ENCODE results near the gene NEDD8. TPM values are rescaled to one million over a fixed set of nuclear protein-coding genes. Genes with fewer than 3 reads are reported as not detected.

Gene NEDD8
- total and polyA plus RNA-seq, 2 experiments from 2014 or later, result 264 to 492 TPM

DNA sequence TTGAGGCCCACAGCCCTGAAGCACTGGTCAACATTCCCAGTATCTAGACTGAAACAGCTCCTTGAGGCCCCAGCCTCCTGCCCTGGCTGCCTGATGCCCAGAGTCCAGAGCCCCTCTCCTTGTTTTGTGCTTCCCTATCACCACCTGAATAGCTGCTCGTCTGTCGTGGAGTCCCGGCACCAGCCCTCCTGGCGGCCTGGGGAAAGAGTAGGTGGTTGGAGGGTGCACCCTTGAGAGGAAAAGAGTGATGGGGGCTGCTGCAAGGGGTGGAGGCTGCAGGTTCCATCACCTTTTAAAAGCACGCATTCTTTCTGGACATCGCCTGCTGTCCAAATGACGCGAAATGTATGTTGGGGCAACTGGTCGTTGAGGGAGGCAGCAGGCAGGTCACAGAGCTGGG, 36.1 kb upstream of the NEDD8 start:
- TF ChIP-seq, protein P1, sequence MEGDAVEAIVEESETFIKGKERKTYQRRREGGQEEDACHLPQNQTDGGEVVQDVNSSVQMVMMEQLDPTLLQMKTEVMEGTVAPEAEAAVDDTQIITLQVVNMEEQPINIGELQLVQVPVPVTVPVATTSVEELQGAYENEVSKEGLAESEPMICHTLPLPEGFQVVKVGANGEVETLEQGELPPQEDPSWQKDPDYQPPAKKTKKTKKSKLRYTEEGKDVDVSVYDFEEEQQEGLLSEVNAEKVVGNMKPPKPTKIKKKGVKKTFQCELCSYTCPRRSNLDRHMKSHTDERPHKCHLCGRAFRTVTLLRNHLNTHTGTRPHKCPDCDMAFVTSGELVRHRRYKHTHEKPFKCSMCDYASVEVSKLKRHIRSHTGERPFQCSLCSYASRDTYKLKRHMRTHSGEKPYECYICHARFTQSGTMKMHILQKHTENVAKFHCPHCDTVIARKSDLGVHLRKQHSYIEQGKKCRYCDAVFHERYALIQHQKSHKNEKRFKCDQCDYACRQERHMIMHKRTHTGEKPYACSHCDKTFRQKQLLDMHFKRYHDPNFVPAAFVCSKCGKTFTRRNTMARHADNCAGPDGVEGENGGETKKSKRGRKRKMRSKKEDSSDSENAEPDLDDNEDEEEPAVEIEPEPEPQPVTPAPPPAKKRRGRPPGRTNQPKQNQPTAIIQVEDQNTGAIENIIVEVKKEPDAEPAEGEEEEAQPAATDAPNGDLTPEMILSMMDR (IDR thresholded peaks at IDR 0.05; ENCODE audit: low read depth, low read length), result no peak
- Histone ChIP-seq H3K4me1 (ENCODE audit: low read depth) (no peaks in the 10 kb centered on the region), H3K9me3 (ENCODE audit: low read depth) (no peaks in the 10 kb centered on the region), H3K27me3 (no peaks in the 10 kb centered on the region), H3K4me3 (no peak overlapping the region), H3K27ac (no peak overlapping the region), H3K36me3 (no peaks in the 10 kb centered on the region)
- DNase-seq (ENCODE audit: low read depth in 1 of 2, low spot score in 1 of 2), result no peak

DNA sequence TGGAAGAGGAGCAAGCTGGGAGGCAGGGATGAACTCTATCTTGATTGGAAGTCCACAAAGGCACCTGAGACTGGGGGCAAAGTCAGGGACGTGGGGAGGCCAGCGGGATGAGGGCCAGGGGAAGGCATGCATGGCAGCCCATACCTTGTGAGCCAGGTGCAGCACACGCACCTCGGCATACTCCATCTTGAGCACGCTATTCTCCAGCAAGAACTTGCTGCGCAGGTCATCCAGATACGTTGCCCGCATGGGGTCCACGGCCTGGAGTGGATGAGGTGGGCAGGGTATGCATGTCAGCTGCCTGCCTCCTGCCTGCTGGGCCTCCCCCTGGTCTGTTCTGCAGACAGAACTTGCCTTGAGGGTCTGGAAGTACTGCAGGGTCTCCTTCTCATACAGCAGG, 35.3 kb upstream of the NEDD8 start:
- Histone ChIP-seq H3K36me3 (no peaks in the 10 kb centered on the region), H3K4me1 (ENCODE audit: low read depth) (no peaks in the 10 kb centered on the region), H3K4me3 (no peak overlapping the region), H3K9me3 (ENCODE audit: low read depth) (no peaks in the 10 kb centered on the region), H3K27ac (no peak overlapping the region), H3K27me3 (no peaks in the 10 kb centered on the region)
- DNase-seq (ENCODE audit: low read depth in 1 of 2, low spot score in 1 of 2), result no peak
- TF ChIP-seq, protein P1 (IDR thresholded peaks at IDR 0.05; ENCODE audit: low read depth, low read length), result no peak

DNA sequence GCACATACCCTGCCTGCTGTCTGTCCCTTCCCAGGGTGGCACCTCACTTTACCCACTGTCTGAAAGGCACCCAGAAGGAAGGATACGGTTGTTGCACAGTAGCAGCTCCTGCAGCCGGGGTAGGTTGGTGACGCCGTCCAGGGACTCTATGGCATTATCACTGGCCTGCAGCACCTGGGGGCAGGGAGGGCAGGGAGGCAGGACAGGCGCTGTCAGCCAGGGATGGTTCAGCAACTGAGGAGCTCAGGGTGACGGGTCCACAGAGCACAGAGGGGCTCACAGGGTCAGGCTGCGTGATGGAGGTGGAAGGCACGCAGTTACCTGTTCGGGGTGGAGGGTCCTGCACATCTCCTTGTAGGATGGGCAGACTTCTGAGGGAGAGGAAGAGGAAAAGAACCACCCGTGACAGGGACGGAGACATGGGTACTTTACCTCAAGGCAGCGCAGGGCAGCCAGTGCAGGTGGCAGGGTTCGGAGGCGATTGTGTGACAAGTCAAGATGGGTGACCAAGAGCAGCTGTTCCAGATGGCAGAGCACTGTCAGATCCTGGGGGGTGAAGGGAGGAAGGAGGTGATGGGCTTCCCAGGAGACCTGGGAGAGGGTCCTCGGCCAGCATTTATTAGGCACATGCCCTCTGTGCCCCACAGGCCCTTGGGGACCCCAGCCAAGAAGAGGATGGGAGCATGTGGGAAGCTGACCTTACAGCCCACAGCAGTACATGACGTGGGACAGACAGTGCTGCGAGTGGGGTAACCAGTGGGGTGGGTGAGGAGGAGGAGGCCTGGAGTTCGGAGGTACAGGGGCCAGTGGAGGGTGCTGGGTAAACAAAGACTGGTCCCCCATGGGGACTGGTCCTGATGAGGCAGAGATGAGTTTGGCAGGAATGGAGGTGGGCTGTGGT, 34.4 kb upstream of the NEDD8 start:
- Histone ChIP-seq H3K4me1 (ENCODE audit: low read depth) (no peaks in the 10 kb centered on the region), H3K27me3 (no peaks in the 10 kb centered on the region), H3K36me3 (no peaks in the 10 kb centered on the region), H3K27ac (no peak overlapping the region), H3K9me3 (ENCODE audit: low read depth) (no peaks in the 10 kb centered on the region), H3K4me3 (no peak overlapping the region)
- TF ChIP-seq, protein P1 (IDR thresholded peaks at IDR 0.05; ENCODE audit: low read depth, low read length), result no peak
- DNase-seq (ENCODE audit: low read depth in 1 of 2, low spot score in 1 of 2), result no peak

DNA sequence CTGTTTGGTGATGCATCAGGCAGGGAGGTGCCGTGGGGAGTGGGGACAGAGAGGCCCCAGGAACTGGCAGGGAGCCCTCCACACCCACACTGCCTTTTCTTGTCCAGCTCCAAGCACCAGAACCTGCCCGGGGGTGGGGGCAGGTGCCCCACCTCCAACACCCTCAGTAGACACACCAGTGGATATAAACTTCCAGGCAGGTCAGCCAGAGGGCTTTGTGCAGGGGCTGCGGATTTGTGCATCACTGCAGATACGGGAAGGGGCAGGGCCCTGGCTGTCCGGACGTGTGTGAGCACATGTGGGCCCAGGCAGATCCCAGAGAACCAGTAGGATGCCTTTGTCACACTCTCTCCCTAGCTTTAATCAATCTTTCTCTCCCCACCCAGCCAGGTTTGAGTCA, 32.1 kb upstream of the NEDD8 start:
- H3K27ac ChIP-seq, result no peak overlapping the region

DNA sequence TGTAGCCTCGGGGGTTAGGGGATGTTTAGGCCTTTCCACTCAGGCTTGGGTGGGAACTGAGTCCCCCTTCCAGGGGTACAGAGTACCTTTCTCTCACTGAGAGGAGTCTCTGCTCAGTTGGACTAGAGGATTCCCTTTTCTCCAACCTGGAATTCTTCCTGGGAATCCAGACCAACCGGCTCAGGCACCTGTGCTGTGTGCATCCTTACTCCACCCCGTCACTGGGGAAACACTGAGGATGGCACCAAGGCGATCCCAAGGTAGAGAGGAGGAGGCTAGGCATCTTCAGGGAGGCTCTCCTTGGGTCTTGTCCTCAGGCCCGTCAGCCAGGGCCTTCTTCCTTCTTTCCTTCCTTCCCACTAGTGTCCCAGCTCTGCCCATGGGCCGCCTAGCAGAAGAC, 31.7 kb upstream of the NEDD8 start:
- TF ChIP-seq, protein P1 (IDR thresholded peaks at IDR 0.05; ENCODE audit: low read depth, low read length), result no peak
- Histone ChIP-seq H3K36me3 (no peaks in the 10 kb centered on the region), H3K4me3 (no peak overlapping the region), H3K4me1 (ENCODE audit: low read depth) (no peaks in the 10 kb centered on the region), H3K9me3 (ENCODE audit: low read depth) (no peaks in the 10 kb centered on the region), H3K27me3 (no peaks in the 10 kb centered on the region), H3K27ac (no peak overlapping the region)
- no peak for DNase-seq (ENCODE audit: low read depth in 1 of 2, low spot score in 1 of 2)

More for the DNA sequence above, 32.1 kb upstream of the NEDD8 start:
- Histone ChIP-seq H3K9me3 (ENCODE audit: low read depth) (no peaks in the 10 kb centered on the region), H3K4me1 (ENCODE audit: low read depth) (no peaks in the 10 kb centered on the region), H3K4me3 (no peak overlapping the region), H3K27me3 (no peaks in the 10 kb centered on the region), H3K36me3 (no peaks in the 10 kb centered on the region)
- DNase-seq (ENCODE audit: low read depth in 1 of 2, low spot score in 1 of 2), result no peak
- TF ChIP-seq, protein P1 (IDR thresholded peaks at IDR 0.05; ENCODE audit: low read depth, low read length), result no peak
